Measurements from ENCODE around the gene MYOM1.

- TF ChIP-seq, protein P1, sequence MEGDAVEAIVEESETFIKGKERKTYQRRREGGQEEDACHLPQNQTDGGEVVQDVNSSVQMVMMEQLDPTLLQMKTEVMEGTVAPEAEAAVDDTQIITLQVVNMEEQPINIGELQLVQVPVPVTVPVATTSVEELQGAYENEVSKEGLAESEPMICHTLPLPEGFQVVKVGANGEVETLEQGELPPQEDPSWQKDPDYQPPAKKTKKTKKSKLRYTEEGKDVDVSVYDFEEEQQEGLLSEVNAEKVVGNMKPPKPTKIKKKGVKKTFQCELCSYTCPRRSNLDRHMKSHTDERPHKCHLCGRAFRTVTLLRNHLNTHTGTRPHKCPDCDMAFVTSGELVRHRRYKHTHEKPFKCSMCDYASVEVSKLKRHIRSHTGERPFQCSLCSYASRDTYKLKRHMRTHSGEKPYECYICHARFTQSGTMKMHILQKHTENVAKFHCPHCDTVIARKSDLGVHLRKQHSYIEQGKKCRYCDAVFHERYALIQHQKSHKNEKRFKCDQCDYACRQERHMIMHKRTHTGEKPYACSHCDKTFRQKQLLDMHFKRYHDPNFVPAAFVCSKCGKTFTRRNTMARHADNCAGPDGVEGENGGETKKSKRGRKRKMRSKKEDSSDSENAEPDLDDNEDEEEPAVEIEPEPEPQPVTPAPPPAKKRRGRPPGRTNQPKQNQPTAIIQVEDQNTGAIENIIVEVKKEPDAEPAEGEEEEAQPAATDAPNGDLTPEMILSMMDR (conservative IDR thresholded peaks at IDR 0.05; ENCODE audit: low read depth, low read length): no peak
- no peak for TF ChIP-seq EZH2 (IDR thresholded peaks at IDR 0.05; ENCODE audit: borderline replicate concordance, low read depth, low read length, poor library complexity, severe bottlenecking)
These were observed 37.9 kb upstream of the MYOM1 start for GRCh38 chr18:3257627-3258120.
